Islet of Langerhans (tissue), 1 donor: Measurements from ENCODE around the gene MMP8.
"Not testable (repeated sequence)": the region's sequence is repeated elsewhere in the genome, so short reads cannot be mapped to it uniquely, and the experiment has no call there.

Experiments
- FAIRE-seq: peaks from one replicate; lab custom pipeline; 2011; peaks lifted over from hg19 to GRCh38; lab: Jason Lieb, UNC

MMP8 gene

DNA sequence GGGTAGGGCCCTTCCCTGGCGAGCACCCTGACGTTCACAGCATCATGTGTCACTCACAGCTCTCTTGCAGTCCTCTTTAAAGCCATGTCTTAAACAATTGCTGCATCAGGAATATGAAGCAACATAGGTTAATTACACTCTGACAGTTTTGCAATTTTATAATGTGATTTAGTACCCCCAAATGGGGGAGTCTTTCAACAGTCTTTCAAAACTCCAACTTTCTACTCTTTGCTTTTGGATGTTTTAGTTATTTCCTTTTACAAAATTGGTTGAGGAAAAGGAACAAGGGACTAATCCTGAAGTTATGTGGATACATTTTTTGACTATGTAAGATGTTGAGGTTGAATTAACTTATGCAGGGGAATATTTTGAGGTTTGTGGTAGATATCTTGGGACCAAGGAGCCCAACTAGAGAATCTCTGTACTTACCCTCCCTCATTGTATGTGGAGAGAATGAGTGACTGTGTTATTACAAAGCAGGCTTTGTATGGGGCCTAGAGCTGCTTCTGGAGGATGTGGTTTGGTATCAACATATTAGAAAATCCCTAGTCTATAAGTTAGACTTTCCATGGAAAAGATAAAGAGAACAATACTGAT is at the start of gene MMP8:
MMP8 (minus strand) TSS at position 51 of the 597 bp plus-strand sequence. CDS start 99 bp downstream, outside the sequence.
- FAIRE-seq, result no peak

GRCh38 chr11:102773386-102773785 is 48.6 kb upstream of the MMP8 start:
- no peak for FAIRE-seq

DNA sequence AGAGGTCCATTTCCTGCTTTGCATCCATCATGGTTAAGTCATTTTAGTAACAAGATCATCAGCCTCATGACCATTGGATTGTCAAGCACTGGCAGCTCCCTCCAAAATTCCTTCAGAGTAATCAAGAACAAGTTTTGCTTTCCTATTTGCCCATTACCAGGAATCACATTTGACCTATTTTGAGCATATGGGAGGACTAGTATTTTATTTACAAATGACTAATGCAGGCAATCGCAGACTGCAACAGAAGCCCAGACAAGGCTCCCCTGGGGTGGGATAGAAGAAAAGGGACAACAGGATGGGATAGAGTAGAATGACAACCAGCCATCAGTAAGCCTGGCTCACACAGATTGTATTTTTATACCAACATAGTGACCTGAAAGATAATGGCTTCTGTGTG is 46.6 kb upstream of the MMP8 start:
- no peak for FAIRE-seq

DNA sequence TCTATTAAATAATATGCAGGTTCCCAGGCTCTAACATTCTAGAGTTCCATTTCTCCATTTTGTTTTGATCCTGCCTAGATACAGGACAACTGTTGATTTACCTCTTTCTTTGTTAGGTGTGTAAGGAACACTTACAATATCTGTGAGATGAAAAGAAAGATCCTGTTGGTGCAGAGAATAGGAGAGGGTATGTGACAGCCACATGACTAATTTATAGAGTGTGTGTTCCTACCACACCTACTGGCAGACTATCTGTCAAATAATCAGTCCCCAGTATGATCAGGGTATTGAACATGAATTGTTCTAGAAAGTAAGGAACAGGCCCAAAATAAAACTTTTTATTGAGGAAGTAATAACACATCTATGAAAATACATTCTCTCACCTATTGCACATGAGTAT is 45.4 kb upstream of the MMP8 start:
- FAIRE-seq, result no peak

- FAIRE-seq, result no peak
Measured at GRCh38 chr11:102767800-102768199, 43.0 kb upstream of the MMP8 start.

- no peak for FAIRE-seq
Measured at GRCh38 chr11:102763440-102763839, 38.7 kb upstream of the MMP8 start.

DNA sequence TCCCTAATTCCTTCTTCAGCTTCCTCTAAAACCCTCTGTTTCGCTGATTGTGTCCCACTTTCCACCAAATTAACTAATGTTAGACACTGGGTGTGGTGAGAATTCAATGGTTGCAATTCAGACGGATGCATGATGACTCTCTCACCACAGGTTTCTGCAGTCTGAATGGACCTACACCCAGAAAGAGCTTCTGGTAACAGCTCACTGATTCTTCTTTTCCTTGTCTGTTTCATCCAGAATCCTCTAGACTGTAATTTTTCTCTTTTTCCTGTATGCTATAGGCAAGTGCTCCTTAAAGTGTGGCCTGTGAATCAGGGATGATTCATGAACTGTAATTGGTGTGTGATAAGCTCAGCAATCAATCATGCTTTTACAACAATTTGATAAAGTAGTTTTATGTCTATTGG is 37.6 kb upstream of the MMP8 start:
- FAIRE-seq, result no peak

- FAIRE-seq, result no peak
Measured at GRCh38 chr11:102761646-102762238, 37.0 kb upstream of the MMP8 start.

DNA sequence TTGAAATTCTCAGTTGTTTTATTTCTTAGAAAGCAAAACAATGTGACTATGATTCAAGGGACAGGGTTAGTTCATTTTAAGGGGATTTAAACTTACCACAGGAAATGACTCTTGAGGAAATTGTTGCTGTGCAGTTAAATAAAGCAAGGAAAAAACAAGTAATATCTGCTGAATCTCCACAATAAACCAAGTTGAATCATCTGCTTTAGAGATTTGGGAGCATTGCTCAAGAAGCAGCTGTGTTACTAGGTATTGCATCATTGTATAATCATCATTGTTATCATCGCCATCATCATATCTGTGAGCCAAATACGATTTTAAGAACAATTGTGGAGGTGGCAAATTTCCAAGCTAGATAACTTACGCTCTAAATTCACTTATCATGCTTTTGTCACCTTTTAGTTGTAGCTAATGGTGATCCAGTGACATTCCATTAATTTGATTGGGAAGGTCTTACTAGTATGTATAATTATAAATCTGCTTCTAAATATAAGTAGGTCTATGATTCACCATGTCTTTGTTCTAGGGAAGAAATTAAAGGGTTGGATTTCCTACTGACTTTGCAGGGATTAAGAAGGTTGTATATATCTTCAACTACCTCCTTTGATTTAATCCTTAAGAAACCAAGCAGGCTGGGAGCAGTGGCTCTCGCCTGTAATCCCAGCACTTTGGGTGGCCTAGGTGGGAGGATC is 35.7 kb upstream of the MMP8 start:
- FAIRE-seq, result no peak

GRCh38 chr11:102757823-102758549 is 33.2 kb upstream of the MMP8 start:
- FAIRE-seq, result no peak

DNA sequence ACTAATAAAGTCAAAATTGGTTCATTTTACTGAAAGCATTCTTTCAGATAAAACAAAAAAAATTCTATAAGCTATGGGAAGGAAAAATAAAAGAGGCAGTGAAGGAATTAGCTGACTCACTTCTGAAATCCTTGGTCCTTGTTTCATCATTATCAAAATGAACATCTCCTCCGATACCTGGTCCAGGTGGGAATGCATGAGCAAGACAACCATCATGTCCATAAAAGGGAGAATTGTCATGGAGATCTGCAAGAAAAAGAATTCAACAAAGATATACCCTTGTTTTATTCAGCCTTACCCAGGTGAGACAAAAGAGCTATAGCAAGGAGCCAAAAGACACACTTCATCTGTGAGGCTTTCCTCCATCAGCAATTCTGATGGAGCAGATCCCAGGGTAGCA is 28.5 kb upstream of the MMP8 start:
- FAIRE-seq, result no peak

DNA sequence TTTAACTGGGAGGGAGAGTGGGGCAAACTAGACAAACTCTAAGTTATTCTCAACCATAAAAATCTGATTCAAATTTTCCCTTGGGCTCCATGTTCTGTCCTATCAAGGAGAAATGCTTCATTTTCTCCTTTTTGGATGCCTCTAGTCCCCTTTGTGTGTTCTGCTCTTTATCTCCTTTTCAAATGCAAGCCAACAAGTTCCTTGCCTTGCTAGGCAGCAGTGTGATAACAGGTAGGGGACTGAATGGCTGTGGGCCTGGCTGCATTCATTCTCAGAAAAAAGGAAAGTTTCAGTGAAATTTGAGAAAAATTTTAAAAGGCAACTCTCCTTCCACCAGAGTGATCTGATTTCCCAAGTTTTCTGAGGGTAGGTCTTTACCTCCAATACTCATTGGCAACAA is 26.9 kb upstream of the MMP8 start:
- no peak for FAIRE-seq

DNA sequence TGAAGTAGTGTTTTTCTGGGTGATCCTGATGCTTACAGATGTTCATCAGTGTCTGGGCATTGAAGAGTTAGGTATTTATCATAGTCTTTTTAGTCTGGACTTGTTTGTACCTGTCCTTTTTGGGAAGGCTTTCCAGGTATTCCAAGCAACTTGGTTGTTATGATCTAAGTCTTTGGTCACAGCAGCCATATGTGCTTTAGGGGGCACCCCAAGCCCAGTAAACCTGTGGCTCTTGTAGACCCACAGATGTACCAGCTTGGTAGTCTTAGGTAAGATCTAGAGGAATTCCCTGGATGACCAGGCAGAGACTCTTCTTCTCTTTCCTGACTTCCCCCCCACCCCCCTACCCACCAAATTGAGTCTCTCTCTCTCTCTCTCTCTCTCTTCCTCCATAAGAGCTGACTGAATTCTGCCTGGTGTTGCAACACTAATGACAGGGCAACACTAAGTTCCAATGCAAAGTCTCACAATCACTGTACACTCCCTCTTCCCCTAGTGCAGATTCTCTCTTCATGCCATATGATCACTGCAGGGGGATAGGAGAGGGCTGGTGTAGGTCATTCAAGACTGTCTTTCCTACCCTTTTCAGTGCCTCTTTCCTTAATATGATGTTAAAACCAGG is 24.5 kb upstream of the MMP8 start:
- no peak for FAIRE-seq

DNA sequence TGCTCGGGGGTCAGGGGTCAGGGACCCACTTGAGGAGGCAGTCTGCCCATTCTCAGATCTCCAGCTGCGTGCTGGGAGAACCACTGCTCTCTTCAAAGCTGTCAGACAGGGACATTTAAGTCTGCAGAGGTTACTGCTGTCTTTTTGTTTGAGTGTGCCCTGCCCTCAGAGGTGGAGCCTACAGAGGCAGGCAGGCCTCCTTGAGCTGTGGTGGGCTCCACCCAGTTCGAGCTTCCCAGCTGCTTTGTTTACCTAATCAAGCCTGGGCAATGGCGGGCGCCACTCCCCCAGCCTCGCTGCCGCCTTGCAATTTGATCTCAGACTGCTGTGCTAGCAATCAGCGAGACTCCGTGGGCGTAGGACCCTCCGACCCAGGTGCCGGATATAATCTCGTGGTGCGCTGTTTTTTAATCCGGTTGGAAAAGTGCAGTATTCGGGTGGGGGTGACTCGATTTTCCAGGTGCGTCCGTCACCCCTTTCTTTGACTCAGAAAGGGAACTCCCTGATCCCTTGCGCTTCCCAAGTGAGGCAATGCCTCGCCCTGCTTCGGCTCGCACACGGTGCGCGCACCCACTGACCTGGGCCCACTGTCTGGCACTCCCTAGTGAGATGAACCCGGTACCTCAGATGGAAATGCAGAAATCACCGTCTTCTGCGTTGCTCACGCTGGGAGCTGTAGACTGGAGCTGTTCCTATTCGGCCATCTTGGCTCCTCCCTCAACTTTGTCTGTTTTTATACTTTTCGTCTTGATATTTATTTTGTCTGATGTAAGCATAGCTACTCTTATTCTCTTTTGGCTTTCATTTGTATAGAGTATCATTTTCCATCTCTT is 22.2 kb upstream of the MMP8 start:
- FAIRE-seq, result not testable (repeated sequence)

- no peak for FAIRE-seq
Measured at GRCh38 chr11:102734650-102735049, 9.9 kb upstream of the MMP8 start.

GRCh38 chr11:102733232-102733875 is 8.6 kb upstream of the MMP8 start:
- FAIRE-seq, result no peak

- not testable (repeated sequence) for FAIRE-seq
Measured at GRCh38 chr11:102730944-102731343, 6.2 kb upstream of the MMP8 start.

DNA sequence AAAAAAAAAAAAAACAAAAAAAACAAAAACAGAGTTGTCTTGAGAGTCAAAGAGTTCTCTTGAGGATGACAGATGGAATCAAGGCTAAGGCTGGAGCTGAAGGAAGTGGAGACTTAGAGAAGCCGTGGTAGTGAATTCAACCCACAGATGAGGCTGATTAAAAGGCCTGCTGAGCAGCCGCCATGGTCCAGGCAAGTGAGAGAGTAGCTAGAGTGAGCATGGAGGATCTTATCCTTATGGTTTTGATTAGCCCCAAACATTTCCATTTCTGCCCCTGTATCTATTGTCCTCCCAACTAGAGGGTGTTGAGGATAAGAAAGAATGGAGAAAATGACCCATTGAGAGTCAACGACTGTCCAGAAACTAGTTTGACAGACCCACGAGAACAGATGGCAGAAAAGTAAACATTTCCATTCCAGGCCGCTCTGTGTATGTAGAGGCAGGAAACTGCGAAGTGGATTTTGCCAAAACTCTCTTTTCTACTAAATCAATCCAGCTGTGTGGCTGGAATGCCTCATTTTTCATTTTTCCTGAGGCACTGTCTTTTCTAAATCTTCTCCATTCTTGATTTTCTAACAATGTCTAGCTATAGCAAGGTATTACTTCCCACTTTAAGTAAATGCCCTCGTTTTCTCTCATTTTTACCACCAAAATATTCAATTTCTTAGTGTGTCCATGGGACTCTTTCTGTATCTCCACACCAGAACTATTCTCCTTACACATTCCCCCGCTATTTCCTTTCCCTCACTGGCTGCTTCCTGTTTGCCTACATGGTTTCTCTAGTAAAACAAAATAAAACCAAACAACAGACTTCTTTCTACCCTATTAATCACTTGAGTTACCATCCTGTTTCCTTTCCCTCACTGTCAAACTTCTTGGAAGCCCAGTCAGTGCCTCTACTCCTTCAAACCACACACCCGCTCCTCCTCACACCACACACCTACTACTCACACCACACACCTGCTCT is 5.4 kb upstream of the MMP8 start:
- FAIRE-seq, result no peak

DNA sequence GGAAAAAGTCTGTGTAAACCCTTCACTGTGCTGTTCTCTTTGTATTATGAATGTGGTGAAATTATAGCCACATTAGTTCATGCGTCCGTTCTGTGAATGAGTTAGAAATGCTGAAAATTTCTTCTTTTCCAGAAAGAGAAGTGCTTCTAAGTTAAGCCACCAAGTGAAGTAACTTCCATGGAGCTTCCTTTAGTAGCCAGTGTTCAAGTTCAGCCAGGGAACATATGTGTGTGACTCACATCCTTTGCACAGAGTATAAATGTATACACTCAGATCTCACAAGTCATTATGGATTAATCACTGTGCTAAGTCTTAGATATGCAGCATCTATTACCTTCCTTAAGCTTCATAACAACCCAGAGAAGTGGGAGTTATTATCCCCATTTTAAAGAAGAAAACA is 3.1 kb upstream of the MMP8 start:
- no peak for FAIRE-seq

GRCh38 chr11:102722821-102723220 is 1.9 kb downstream of the MMP8 start:
- FAIRE-seq, result no peak
